ENCODE measurements around the gene RSPH1. TPM values are rescaled to one million over a fixed set of nuclear protein-coding genes. Genes with fewer than 3 reads are reported as not detected.

Gene RSPH1
- total RNA-seq, 2 donors from 2014 or later: 0.19 TPM; not detected in 1

DNA sequence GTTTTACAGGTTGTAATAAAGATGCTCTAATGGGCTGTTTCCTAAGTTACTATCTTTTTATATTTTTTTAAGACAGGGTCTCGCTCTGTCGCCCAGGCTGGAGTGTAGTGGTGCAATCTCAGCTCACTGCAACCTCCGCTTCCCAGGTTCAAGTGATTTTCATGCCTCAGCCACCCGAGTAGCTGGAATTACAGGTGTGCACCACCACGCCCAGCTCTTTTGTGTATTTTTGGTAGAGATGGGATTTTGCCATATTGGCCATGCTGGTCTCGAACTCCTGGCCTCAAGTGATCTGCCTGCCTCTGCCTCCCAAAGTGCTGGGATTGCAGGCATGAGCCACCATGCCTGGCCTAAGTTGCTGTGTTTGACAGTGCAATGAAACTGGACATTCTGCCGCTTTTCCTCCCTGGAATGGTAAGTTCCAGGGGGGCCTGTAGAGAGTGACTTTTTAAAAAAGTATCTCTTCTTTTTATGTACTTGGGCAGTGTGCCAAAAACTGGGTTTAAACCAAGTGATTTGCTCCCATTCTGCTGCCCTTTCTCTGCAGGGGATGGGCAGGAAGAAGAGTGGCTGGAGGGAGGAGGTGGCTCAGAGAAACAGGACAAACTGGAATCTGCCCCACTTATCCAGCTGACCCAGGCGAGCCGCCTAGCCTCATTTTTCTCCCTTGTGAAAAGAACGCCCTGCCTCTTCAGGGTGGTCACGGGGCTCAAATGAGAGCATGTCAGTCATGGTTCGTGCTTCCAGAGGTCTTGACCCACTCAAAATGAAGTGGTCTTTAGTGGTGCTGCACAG, 19.9 kb upstream of the RSPH1 start:
- DNase-seq (ENCODE audit: low spot score): no peak
- intact Hi-C loops (cut with DNase I): no loop called here

DNA sequence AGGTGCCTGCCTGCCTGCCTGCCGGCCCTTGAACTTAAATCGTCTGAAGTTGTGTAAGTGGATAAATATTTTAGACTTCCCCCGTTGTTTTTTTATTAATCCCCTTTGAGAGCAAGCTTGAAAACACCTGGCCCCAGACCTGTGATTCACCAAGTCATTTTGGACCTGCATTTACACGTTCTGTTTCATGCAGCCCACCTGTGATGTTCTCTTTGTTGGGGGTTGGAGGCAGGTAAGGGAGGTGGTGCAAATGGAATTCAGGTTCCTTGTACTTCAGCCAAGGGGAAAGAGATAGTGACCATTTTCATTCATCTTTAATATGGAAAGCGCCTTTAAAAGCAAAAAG, 18.8 kb upstream of the RSPH1 start:
- intact Hi-C loops (cut with DNase I): no loop called here
- DNase-seq (ENCODE audit: low spot score): no peak

DNA sequence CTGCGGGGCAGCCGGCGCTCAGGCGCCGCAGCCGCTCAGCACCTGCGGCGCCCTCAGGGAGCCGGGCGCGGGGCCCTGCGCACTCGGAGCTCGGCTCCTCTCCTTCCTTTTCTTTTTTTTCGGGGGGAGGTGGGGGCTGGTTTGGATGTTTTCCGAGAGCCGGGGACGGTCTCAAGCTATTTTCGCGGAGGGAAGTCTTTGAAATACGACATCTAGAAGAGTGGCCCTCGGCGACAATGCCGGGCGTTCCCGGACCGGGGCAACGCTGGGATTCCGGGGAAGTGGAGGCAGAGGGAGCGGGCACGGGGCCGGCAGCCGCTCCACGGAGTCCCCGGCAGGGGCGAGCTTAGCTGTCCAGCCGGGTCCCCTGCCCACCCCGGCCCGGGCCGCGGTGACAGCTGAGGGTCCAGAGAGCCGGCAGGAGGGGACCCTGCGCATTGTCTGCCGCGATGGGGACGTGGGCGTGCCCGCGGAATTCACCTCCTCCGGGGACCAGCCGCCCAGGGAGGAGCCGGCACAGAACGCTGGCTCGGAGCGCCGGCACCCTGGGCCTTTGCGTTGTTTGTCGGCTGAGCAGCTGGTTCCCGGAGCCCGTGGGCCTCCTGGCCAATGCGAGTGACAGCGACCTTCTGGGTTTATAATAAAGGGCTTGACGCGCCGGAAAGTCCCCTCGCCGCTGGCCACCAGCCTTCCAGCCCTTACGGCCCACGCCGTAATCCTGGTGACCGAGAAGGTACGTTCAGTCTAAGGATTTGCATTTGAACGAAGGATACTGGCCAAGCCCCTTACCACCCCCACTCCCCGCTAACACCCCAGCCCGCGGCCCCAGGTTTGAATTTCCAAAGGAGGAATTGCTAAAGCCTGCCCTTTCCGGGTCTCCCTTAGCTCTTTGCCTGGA, 18.2 kb upstream of the RSPH1 start:
- no peak for DNase-seq (ENCODE audit: low spot score)
- intact Hi-C loops (cut with DNase I): no loop called here

DNA sequence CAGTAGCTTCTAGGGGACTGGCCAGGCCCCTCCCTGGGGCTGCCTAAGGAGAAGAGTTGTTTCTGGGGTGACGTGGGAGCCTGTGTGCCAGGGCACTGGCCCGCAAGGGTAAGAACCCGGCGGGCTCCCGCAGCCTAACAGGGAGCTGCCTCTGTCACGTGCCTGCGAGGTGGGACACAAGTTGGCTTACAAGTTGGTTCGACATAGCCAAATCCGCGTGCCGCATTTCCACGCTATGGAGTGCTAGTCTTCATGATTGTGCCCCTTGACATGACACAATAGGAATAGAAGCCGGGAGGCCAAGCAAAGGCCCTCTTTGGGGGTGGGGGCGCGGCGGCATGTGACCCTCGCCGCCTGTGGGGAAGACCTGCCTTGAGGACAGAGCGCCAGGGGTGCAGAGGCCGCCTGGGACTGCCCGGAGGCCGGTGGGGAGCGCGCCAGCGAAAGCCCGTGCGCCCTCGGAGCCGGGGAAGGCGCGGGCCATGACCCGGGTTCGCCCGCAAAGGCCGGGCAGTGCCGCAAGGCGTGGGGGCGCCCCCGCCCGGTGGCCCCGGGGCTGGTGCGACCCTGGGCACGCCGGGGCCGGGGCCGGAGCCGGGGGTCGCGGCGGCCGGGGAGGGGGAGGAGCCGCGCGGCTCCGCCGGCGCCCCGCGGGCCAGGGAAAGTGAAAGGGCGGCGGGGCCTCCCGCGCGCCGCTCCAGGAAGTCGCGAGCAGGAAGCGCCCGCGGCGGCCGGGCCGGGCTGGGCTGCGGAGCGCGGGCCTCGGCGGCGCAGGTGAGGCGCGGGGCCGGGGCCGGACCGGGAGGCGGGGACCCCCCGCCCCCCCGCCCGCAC, 17.3 kb upstream of the RSPH1 start, which contains the start of gene SLC37A1:
SLC37A1 (plus strand) TSS at position 702 of the 834 bp plus-strand sequence. CDS start 4,603 bp downstream, outside the sequence.
- DNase-seq (ENCODE audit: low spot score): no peak
- intact Hi-C loops (cut with DNase I): no loop called here

DNA sequence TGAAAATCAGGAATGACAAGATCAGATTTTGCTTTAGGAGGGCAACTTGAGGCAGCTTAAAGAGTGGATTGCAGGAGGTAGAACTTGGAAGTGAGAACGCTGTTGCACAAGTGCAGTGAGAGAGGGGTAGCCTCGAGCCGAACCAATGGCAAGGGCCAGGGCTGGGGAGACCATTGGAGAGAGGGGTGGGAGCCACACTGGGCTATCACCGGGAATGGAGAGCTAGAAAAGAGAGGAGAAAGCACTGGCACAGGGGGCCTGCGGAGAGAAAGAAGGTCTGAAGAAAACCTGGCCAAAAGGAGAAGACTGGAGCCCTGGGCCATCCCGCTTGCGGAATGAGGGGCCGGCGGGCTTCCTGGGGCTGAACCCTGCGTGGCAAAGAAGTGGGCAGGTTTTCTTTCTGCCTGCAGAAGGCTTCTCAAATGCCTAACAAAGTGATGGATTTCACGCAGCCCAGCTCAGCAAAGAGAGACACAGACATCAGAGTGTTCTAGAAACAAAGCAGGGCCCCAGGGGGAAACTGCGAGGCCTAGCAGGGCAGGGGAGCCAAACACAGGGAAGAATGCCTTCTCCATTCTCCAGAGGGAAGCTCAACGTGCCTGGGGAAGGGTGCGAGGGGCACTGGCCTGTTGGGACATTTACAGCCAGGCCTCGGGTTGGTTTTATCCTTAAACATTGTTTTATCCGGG, 16.5 kb upstream of the RSPH1 start:
- intact Hi-C loops (cut with DNase I): no loop called here
- no peak for DNase-seq (ENCODE audit: low spot score)

DNA sequence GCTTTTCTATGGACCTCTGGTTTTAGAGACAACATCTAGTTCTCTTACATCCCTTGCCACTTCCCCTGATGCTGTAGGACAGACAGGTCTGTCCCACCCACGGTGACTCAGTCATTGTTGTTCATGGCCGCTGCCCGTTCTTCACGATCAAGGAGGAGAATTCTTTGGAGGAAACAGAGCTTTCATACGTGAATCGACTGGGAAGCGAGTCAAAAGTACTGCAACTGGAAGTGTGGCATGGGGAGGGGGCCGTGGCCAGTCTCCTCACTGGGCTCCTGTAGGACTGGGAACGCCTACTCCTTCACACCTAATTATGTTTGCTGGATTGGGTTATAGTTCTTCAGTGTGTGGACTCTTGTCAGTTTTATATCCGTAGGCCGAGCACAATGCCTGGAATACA, 13.2 kb upstream of the RSPH1 start:
- DNase-seq (ENCODE audit: low spot score): no peak
- intact Hi-C loops (cut with DNase I): no loop called here

DNA sequence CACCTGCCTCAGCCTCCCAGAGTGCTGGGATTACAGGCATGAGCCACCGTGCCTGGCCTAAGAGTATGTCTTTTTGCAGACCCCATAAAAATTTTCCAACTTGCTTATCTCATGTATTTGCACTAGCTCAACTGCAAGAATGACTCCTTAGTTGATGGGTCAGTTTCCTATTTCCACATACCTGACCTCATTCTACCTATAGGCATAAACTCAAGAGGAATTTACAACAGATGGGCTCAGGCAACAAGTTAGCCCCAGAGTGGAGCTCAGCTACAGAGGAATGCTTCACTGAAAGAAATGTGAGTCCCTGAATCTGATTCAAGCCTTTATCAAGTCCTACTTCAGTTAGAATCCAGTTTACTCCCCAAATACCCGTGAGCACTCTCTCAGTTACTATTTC, 12.3 kb upstream of the RSPH1 start:
- no peak for DNase-seq (ENCODE audit: low spot score)
- intact Hi-C loops (cut with DNase I): no loop called here

DNA sequence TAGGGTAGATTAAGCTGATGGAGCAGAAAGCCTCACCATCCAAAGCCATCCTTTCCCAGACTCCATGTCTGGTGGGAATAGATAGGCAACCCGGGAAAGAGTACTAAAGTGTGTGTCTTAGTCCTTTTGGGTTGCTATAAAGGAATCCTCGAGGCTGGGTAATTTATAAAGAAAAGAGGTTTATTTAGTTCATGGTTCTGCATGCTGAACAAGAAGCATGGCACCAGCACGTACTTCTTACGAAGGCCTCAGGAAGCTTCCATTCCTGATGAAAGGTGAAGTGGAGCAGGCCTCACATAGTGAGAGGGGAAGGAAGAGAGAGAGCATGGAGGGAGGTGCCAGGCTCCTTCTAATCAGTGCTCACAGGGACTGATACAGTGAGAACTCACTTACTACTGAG, 11.4 kb upstream of the RSPH1 start:
- no peak for DNase-seq (ENCODE audit: low spot score)
- intact Hi-C loops (cut with DNase I): no loop called here

DNA sequence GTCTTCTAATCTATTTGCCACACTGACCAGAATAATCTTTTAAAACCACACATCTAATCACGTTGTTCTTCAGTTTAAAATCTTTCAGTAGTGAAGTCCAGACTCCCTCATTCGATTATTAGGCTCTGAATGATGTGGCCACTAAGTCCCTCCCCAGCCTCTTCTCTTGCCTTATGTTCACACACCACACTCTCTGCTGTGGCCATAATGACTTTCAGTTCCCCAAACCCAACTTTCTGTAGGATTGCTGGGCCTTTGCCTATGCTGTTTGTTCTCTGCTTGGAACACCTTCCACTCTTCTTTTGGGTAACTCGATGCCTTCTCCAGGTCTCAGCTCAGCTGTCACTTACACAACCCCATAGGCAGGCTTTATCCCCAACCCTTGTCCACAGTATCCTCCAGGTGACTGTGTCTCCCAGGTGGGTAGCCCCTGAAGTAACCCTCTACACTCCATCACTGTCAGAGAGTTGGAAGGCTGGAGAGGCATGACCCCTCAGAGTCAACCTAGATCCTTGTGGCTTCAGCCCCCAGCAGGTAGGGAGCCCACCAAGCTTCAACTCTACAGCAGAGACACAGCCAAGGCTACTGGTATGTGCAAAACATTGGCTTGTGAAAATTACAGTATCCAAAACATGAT, 9.2 kb upstream of the RSPH1 start:
- no peak for DNase-seq (ENCODE audit: low spot score)
- intact Hi-C loops (cut with DNase I): no loop called here

DNA sequence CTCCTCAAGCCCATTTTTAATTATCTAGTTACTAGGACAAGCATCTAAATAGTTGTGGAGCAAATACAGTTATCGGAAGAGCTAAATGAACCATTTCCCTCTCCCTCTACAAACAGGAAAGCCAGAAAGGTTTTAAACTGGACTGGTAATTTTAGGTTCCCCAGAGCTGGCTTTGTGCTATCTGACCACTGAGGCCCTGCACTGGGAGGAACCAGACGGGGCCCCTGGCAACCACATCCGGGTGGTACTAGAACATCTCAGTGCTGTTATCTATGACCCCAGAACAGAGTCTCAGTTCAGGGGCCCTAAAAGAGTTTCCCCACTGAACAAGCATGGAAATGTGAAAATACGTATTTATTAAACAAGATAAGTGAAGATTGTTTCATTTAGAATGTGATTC, 7.7 kb upstream of the RSPH1 start:
- intact Hi-C loops (cut with DNase I): no loop called here
- no peak for DNase-seq (ENCODE audit: low spot score)

DNA sequence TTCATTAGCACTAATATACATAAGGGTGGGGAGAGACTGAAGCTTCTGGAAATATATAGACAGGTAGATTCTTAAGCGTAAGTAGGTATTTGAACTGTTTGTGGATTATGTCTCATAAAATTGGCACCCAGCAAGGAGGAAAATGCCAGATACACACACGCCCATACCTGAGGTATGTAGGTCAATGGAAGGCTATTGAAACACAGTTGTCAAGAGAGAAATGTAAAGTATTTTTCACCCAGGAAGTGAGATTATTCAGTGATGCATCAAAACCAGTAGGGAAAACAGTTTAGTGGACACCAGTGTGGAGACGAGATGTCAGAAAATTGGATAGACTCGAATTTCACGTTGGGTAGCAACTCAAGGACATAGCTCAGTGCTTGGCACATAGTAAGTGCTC, 4.7 kb upstream of the RSPH1 start:
- DNase-seq (ENCODE audit: low spot score): no peak
- intact Hi-C loops (cut with DNase I): no loop called here

DNA sequence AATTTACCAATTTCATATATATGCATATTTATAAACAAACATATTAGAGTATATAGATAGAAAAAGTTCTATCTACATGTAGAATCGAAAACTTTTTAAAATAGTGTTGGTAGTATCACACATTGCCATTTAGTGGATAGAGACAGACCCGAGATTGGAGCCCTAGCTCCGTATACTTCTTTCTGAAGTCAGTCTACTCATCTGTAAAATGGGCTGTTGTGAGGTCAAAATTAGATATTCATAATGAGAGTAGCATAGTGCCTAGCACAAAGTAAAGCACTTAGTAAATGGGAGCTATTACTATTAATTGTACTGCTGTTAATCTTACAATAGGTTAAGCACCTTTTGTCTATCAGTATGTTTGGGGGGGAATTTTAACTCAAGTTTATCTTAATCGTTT, 4.2 kb upstream of the RSPH1 start:
- no peak for DNase-seq (ENCODE audit: low spot score)
- intact Hi-C loops (cut with DNase I): no loop called here

DNA sequence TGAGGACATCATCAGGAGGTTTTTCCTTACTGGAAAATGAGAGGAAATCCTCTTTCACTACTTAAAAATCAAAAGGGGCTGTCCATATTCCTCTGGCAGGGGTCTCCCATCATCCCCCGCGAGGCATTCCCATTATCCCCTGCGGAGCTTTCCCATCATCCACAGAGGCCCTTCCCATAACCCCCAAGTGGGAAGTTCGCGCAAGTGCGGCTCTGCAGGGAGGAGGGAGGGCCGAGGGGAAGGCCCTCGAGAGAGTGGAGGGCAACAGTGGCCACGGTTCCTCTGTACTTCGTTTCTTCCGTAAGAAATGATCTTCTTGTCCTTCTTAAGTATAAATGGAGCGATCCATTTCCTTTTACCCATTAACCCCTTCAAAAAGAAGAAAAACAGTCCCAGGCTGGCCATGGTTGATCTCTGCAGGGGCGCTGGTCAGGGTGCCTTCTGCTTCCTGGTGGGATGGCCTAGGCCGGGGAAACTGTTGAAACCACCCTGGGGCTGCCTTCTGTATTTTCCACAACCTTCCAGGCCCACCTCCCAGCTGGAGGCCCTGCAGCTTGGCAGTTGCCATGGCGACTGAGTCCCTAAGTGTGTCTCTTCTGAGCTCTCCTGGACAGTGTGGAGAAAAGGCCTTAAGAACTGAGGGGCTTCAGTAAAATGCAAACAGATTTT, 3.6 kb upstream of the RSPH1 start:
- intact Hi-C loops (cut with DNase I): no loop called here
- DNase-seq (ENCODE audit: low spot score): no peak

DNA sequence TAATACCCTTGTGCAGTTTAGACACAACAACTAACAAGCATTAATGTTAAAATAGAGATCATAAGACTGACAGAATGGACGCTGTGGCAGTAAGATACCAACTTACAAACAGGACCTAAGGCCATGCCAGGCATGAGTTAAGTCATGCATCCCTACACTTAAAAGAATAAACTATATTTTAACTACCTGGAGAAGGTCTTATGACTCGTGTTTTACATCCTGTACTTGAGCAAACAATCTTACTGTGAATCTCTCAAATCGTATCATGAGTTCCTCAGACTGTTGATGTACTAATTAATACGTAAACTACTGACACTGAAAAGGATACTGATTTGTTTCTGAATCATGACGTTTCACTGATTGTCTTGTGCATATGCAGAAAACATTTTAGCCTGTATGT, 2.0 kb upstream of the RSPH1 start:
- intact Hi-C loops (cut with DNase I): no loop called here
- DNase-seq (ENCODE audit: low spot score): no peak

DNA sequence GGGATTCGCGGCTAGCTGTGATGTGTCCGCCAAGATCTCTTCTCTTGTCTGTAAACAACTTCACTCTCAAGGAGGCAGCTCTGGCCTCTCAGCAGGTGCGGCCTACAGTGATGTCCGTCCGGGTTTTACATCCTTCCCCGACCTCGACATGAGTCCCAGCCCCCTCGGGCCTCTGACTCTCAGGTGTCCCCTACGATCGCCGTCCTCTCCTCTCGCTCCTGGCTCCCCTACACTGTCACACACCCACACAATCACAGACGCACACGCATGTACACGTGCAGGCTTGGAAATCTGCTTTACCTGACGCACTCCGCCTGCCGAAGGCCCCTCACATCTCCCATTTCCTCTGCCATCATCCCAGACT, 797 bp upstream of the RSPH1 start:
- DNase-seq (ENCODE audit: low spot score): no peak
- intact Hi-C loops (cut with DNase I): no loop called here

DNA sequence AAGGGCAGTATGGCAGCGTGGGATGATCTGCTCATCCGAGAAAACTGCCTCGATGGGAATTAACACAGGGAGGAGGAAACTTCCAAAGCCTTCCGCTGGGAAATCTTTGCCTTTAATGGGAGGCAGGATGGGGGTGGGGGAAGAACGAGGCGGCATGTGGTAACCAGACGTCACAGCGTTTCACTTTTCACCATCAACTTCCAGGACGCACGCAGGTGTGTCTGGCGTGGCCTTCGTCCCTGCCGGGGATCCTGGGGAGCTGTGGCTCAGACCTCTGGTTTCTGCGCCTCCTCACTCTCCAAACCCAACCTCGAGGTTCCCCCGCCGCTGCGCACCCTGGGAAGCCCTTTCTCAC, 282 bp downstream of the RSPH1 start:
- DNase-seq (ENCODE audit: low spot score): no peak
- intact Hi-C loops (cut with DNase I): no loop called here

DNA sequence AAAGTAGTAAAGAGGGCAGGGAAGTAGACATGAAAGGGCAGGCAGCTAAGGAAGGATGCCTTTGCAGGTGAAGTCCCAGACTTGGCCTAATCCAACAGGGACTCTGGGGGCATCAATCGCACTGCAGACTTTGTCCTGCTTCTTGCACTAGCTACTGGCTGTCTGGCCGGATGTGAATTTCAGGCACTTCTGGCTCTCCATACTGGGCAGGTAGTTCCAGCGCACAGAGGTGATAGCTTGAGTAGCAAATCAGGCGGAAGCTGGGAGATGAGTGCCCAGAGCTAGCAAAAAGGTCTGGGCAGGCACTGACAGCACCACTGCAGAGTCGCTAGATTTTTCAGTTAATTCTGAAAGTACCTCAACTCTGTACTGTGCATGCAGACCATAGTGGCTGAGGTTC, 997 bp downstream of the RSPH1 start:
- intact Hi-C loops (cut with DNase I): no loop called here
- no peak for DNase-seq (ENCODE audit: low spot score)

Measured in posterior vena cava (tissue), 2 donors.